Smooth muscle cell of the brain vasculature (primary cell): ENCODE data around the gene ZBTB32.
A peak's percentile ranks its signal among the peaks of the same experiment; 100 is the strongest.

ENCODE experiments used
- DNase-seq: peaks from one replicate; pipeline ENCODE4 v3.0.0-alpha.2; 2012; ENCODE audit warnings: low read depth, low spot score

Gene ZBTB32

DNA sequence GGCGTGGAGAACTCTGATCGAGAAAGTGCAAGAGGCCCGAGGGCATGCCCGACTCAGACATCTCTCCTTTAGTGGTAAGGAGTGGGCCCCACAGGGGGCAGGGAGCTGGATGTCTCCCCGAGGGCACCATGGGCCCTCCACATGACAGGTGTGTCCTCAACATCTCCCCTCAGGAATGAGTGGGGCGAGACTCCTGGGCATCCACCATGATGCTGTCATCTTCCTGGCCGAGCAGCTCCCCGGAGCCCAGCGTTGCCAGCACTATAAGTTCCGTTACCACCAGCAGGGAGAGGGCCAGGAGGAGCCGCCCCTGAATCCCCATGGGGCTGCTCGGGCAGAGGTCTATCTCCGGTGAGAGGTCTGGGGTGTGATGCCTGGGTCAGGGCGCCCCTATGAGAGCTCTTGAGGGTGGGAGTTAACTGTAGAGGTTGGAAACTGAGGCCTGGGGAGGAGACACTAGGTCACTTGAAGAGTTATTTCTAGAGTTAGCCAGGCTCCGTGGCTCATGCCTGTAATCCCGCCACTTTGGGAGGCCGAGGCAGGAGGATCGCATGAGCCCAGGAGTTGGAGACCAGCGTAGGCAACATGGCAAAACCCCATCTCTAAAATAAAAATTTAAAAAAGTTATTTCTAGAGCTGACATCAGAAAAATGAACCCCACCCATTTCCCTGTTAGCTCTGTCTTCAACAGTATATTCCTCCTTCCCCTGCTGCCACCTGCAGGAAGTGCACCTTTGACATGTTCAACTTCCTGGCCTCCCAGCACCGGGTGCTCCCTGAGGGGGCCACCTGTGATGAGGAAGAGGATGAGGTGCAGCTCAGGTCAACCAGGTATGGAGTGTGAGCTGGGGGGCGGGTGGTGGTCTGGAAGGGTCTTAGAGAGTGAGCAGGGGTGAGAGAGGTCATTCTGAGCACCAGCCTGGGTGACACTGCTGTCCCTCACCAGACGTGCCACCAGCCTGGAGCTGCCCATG lies 32.8 kb downstream of the ZBTB32 start:
- DNase-seq: no peak

DNA sequence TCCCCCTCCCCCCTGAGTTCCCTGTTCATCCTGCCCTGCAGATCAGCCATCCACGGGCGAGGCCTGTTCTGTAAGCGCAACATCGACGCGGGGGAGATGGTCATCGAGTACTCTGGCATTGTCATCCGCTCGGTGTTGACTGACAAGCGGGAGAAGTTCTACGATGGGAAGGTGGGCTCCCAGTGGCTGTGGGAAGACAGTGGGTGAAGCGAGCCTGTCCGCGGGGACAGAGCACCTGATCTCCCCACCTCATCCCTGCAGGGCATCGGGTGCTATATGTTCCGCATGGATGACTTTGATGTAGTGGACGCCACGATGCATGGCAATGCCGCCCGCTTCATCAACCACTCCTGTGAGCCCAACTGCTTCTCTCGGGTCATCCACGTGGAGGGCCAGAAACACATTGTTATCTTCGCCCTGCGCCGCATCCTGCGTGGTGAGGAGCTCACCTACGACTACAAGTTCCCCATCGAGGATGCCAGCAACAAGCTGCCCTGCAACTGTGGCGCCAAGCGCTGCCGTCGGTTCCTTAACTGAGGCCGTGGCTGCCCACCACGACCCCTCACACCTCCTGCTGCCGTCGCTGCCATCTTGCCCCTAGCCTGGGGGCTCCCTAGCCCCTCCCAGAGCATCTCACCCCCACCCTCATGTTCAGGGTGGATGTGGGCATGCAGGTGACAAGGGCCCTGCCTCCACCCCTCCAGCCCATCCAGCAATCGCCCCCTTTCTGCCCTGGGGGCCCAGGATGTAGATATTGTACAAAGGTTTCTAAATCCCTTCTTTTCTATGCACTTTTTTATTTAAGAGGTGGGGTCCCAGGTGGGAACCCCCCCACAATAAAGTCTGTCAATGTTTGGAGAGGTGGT lies 33.9 kb downstream of the ZBTB32 start:
- no peak for DNase-seq

DNA sequence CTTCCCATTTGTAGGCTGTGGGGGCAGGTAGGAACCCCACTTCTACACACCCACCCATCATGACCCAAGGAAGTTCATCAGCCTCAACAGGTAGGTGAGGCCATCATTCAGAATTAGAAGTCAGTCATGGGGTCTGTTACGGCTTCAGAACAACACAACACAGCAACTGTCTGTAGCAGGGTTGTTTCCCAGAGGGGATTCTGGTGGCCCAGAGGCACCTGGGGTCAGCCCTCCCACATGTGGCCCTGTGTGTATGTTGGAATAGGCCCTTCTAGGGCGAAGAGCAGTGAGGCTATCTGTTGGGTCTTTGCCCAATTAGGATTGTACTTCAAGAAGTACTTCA lies 34.5 kb downstream of the ZBTB32 start:
- DNase-seq: no peak

DNA sequence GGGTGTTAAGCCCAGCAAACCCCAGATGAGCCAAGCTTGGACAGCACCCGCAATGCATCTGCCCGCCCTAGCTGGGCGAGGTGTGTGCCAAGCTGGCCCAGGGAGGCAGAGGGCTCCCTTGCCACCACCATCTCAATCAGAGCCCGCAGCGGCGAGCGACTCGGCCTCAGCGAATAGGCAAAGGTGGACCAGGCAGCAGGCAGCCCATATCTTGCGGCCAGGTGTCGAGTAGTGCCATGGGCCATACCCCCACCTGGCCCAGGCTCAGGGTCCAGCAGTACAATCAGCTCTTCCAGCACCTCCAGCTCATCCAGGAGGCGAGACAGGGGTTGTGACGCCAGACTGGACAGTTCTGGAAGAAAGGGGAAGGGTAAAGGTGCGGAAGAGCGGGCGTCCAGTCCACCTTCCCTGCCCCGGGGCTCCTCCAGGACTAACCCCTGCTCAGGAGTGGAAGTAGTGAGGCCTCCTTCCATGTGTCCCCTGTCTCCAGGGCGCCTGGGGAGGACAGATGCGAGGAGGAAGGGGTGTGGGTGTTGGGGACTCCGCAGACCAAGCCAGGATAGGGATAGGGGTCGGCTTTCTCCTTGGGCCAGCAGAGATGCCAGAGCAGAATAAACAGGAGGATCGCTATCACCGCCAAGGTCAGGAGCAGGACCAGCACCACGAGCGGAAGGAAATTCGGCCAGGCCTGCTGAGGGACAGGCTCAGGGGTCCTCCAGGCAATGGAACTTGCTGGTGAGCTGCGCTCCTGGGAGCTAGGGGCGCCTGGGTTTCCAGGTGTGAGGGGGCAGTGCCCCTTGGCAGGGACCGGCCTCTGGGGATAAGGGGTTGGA lies 35.1 kb downstream of the ZBTB32 start:
- DNase-seq: no peak

DNA sequence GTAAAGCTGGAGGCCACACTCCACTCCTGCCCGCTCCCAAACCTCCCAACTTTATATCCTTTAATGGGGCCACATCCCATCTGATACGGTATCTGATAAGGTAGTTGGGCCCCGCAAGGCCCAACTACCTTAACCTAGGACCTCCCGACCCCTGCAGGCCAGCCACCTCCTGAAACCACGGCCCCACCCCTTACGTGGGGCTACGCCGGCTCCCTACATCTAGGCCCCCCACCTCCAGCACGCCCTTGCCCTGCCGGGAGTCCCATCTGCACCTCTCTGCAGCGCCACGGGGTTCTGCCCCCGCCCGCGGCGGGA lies 35.7 kb downstream of the ZBTB32 start:
- DNase-seq: no peak

DNA sequence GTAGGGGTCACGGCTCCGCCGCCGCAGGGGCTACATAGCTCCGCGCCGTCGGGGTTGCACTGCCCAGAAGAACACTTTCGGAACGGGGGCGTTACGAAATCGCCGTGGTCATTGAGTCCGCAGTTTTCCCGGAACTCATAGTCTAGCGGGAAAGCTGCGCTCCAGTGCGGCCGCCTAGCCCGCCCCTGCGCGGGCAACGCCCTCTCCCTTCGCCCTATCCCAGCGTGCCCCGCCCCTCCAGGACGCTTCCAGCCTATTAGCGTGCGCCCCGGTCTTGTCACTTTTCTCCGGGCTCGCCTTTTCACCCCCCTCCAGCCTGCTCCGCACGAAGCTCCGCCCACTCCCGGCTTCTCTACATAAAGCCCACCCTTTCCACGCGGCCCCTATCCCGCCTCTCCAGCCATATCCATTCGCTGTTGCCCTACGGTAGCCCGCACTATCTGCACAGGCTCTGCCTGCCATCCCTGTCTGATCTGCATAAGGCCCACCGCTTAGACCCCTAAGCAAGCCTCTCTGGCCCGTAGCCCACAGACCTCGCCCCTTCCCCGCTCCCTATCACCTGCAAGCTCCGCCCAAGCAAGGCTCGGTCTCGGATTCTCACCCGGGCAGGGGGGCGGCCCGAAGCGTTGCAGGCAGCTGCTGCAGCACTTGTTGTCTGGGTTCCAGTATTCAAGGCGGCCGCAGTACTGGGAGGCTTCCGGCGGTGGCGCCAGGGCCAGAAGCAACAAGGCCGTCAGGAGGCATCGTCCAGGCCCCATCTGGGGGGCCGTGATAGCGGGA lies 36.3 kb downstream of the ZBTB32 start:
- DNase-seq: peak; percentile 86

DNA sequence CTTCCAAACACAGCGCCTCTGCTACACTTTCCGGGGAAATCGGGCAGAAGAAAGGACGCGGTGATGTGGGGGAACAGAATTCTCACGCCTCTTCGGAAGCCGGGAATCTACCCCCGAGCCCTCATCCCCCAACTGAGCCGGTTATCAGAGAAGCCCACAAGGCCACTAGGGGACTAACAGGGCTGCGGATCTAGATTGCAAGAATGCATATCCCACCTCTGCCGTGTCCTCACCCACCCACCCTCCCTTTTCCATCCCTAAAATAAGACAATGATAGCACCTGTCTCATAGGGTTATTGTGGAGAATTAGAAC lies 36.8 kb downstream of the ZBTB32 start:
- no peak for DNase-seq

DNA sequence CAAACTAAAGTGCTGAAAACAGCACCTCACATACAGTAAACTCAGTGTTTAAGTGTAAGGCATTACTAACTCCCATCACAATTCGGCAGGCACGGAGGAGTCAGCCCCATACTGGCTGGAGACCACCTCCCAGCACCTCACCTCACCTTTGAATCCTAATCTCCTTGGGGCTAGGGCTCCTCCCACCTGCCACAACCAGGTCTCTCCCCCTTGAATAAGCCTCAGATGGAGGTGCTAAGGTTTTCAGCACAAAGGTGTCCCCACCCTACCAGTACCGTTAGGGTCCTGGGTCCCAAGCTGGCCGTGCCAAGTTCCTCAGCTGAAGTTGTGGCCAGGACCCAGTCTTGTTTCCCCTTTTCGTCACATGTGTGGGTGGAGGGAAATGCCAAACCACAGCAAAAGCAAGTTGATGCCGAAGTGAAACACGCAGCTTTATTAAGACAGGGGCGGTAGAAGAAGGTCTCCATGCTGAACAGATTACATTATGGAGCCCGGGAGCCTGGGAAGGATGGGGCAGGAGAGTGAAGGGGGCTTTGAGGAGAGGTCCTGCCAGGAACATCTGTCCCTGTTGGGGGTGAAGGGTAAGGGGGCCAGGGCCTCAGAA lies 37.9 kb downstream of the ZBTB32 start, which contains the start of gene IGFLR1:
IGFLR1 (minus strand) TSS at position 332 of the 604 bp plus-strand sequence. CDS start 1,272 bp downstream, outside the sequence.
- no peak for DNase-seq

DNA sequence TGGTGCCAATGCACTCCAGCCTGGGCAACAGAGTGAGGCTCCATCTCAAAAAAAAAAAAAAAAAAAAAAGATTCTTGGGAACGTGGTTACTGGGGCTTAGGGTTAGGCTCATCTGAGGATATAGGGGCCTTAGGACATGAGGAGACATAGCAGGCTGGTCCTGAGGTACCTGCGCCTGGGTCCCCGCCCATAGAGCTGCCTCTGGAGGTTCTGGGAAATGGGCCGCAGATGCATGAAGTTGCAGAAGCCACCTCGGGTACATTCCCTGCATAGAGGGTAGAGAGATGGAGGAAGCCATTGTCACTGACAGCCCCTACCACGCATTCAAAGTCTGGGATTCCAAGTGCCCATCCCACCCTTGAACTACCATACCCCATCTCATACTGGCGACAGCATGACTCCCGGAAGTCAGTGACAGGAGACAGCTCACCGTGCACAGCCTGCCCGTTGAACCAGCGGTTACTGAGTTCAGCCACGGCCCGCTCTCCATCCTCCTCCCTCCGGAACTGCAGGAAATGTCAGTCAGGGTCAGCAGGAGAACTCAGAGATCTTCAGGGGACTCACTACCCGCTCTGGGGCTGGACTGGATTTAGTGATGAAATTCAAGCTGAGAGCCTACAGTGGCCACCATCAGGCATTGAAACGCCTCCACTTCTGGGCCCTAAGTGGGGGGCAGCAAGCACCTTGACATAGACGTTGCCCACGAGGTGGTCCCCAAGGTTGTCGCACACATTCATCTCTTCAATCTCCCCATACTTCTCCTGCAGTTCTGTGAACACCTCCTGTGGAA lies 39.5 kb downstream of the ZBTB32 start:
- no peak for DNase-seq

DNA sequence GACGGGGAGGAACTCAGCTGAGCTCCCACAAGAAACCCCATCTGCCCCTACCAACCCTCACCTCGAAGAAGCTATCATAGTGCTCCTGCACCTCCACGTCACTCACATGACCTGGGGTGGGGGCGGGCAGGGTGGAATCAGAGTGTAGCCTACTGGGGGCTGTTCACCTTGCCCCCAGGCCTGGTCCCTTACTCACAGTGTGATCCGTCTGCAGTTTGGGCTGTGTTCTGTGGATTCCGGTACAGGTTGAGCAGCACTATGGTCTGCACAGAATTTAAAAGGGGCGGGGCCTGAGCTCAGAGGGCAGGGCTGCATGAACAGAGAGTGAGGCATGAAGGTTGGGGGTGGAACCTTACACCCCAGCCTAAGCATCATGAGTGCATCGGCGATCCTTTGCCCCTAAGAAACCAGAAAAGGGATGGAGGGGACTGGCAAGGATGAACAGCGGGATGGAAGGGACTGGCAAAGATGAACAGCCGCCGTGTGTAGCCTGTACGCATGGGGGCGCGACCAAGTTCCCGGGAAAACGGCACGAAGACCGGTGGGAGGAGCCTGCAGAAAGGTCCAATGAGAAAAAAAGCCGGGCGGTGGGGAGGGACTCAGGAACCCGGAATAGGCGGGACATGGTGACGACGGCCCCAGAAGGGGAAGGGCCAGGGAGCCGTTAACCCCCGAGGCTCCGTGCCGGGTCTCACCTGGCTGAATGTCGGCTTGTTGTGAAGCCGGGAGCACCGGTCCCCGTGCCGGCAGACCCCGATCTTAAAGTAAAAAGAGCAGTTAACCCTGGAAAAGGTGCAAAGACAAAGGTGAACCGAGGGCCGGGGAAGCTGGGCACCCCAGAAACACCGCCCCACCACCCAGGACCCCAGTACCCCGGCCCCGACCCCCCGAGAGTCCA lies 40.3 kb downstream of the ZBTB32 start:
- DNase-seq: peak; percentile 91

DNA sequence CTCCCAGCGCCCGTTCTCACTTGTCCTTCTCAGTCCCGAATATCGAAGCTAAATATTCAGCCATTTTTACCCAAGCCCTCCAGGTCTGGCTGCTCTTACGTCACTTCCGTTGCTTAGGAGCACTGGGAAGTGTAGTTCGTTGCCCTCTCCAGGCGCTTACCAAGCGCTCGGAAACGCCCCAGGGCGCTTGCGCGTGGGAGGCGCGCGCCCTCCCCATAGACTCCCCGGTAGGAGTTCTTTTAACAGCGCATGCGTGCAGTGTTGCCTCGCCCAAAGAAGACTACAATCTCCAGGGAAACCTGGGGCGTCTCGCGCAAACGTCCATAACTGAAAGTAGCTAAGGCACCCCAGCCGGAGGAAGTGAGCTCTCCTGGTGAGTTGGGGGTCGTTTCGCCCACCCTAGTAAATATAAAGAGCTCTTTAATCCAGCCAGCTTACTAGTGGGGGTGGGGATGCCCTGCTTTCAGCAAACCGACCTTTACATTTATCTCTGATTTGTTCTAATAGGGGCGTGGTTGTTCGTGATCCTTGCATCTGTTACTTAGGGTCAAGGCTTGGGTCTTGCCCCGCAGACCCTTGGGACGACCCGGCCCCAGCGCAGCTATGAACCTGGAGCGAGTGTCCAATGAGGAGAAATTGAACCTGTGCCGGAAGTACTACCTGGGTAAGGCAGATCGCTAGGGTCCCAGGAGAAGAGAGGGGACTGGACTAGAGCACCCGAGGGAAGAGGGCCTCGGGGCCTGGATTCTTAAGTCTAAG lies 41.1 kb downstream of the ZBTB32 start, which contains the start of the genes PSENEN and U2AF1L4:
PSENEN (plus strand) TSS at position 324 of the 759 bp plus-strand sequence; CDS start at position 604, 280 bp downstream.
U2AF1L4 (minus strand) TSS at position 91 of the 759 bp plus-strand sequence; CDS start at position 64, 27 bp downstream.
- peak; percentile 100 for DNase-seq

DNA sequence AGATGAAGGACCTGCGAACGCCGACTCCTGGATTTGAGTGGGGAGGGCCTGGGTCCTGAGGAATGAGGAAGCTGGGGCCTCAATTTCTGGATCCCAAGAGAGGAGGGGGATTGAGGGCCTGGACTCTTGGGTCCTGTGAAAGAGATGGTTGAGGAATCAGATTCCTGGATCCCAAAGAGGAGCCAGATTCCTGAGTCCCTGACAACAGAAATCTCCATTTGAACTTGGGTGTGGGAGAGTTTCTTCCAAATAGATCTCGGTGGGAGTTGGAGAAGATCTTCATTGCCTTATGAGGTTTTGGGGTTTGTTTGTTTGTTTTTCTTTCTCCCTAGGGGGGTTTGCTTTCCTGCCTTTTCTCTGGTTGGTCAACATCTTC lies 41.7 kb downstream of the ZBTB32 start:
- DNase-seq: no peak

DNA sequence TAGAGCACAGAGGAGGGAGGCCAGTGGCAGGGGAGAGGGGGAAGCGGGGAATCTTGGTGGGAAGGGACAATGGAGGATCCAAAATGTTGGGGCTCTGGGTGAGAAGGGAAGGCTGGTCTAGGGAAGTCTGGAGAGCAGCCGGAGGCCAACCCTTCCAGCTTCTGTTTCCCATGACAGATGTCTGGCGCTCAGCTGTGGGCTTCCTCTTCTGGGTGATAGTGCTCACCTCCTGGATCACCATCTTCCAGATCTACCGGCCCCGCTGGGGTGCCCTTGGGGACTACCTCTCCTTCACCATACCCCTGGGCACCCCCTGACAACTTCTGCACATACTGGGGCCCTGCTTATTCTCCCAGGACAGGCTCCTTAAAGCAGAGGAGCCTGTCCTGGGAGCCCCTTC lies 42.2 kb downstream of the ZBTB32 start:
- DNase-seq: no peak

DNA sequence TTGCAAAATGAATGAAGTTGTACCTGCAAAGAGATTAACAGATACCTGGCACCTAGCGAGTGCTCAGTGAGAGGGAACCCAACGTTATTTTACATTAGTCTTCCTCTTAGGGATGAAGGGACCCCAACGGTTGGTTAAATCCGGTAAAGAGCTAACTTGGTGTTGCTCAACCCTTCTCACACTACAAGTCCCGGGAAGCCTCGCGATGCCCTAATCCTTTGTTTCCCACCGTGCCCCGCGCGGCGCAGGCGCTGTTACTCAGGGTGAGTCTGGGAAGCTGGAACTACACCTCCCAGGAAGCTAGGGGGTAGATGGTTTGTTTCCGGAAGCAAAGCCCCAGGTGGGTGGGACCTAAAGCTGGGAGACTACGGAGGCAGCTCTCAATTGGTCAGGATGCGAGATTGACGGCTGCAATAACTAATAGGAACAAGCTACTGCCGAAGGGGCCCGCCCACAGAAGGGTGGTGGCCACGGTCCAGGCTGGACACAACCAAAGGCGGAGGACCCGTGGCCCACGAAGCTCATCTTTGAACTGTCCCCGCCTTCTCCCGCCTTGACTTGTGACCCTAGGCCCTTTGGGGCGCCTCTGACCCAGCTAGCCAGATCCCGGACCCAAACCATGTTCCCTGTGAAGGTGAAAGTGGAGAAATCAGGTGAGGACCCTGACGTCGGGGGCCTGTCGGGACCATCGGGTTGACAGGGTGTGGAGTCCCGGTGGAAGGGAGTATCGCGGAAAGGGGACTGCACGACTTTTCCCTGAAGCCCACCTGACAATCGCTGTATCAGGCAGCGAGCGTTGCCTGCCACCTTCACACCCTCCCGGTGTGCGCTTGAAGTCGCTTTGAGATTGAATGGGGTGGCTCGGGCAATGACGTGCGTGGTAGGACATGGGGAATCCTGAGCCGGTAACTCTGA lies 44.0 kb downstream of the ZBTB32 start, which contains the start of gene LIN37:
LIN37 (plus strand) TSS at position 471 of the 915 bp plus-strand sequence; CDS start at position 620, 149 bp downstream.
- peak; percentile 100 for DNase-seq

DNA sequence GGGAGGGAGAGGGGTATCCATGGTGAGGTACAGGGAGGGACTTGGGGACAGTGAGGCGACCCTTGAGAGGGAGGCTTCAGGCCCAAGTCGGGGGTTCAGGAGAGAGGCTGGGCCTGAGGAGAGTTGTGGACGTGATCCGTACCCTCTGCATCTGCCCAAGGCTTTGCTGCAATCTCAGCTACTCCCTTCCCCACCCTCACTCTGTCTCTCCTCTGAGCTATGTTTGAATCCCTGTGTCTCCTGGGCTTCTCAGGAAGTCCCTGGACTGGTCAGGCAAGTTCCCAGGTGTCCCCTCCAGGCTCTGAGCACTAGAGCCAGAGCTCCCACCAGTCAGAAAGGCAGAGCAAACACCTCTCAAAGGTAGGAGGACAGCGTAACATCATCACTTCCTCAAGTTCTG lies 45.8 kb downstream of the ZBTB32 start:
- DNase-seq: no peak
